Keratinocyte (primary cell): Measurements from ENCODE around the gene CMIP. TPM values are rescaled to one million over a fixed set of nuclear protein-coding genes. Genes with fewer than 3 reads are reported as not detected.

Source experiments
- DNase-seq: peaks from one replicate; pipeline ENCODE4 v3.0.0-alpha.2; 2011; ENCODE audit warnings: low read depth, missing footprints, low spot score
- FAIRE-seq: peaks from 2 replicates; lab custom pipeline; 2011; peaks lifted over from hg19 to GRCh38; lab: Jason Lieb, UNC
- H2AFZ ChIP-seq: 2 replicates; pipeline ENCODE4 v1.6.0; 2012; ENCODE audit warnings: low read length, control low read depth, inconsistent platforms; ENCODE audit not compliant: control insufficient read depth
- H3K27ac ChIP-seq: 2 replicates; pipeline ENCODE4 v1.5.1; 2011; ENCODE audit warnings: low read length; ENCODE audit not compliant: control insufficient read depth, insufficient read depth
- H3K27me3 ChIP-seq: 3 replicates; pipeline ENCODE4 v1.6.0; 2011; ENCODE audit warnings: low read length; ENCODE audit not compliant: control insufficient read depth, insufficient read depth; ENCODE audit errors: extremely low read depth
- H3K36me3 ChIP-seq, 2 experiments: 2 replicates in 1 of 2; 3 replicates in 1 of 2; pipeline ENCODE4 v1.5.1; 2011; ENCODE audit warnings: low read length in 2 of 2, mild to moderate bottlenecking in 1 of 2; ENCODE audit not compliant: control insufficient read depth in 2 of 2, insufficient read depth in 2 of 2; ENCODE audit errors: extremely low read depth in 1 of 2
- H3K4me1 ChIP-seq: 3 replicates; pipeline ENCODE4 v1.5.1; 2011; ENCODE audit warnings: low read length; ENCODE audit not compliant: control insufficient read depth, insufficient read depth; ENCODE audit errors: extremely low read depth
- H3K4me2 ChIP-seq: 3 replicates; pipeline ENCODE4 v1.6.0; 2011; ENCODE audit warnings: low read depth, low read length; ENCODE audit not compliant: control insufficient read depth, insufficient read depth; ENCODE audit errors: extremely low read depth
- H3K4me3 ChIP-seq, 3 experiments: fragments of 200-600 bp in 1 of 3; sonication (generic) in 1 of 3; 2 replicates in 2 of 3; 3 replicates in 1 of 3; pipeline ENCODE4 v1.5.1; 2011 to 2016; ENCODE audit warnings: low read length in 3 of 3, mild to moderate bottlenecking in 3 of 3, control low read depth in 2 of 3, inconsistent platforms in 1 of 3, low read depth in 1 of 3, mixed read lengths in 1 of 3, mixed run types in 1 of 3, moderate library complexity in 1 of 3; ENCODE audit not compliant: control insufficient read depth in 2 of 3, insufficient read depth in 2 of 3; ENCODE audit errors: extremely low read depth in 1 of 3
- H3K79me2 ChIP-seq: 2 replicates; pipeline ENCODE4 v1.6.0; 2012; ENCODE audit warnings: low read length; ENCODE audit not compliant: control insufficient read depth, insufficient read depth
- H3K9ac ChIP-seq: 3 replicates; pipeline ENCODE4 v1.6.0; 2011; ENCODE audit warnings: low read length; ENCODE audit not compliant: control insufficient read depth, insufficient read depth; ENCODE audit errors: extremely low read depth
- H3K9me1 ChIP-seq: 3 replicates; pipeline ENCODE4 v1.6.0; 2011; ENCODE audit warnings: low read length; ENCODE audit not compliant: control insufficient read depth, insufficient read depth; ENCODE audit errors: extremely low read depth
- H3K9me3 ChIP-seq: 2 replicates; pipeline ENCODE4 v1.5.1; 2012; ENCODE audit warnings: low read depth, low read length; ENCODE audit not compliant: control insufficient read depth
- H4K20me1 ChIP-seq: 3 replicates; pipeline ENCODE4 v1.6.0; 2011; ENCODE audit warnings: low read length; ENCODE audit not compliant: control insufficient read depth, insufficient read depth; ENCODE audit errors: extremely low read depth
- EZH2 ChIP-seq: IDR thresholded peaks from one replicate; pipeline ENCODE4 v1.6.1; 2012; ENCODE audit warnings: inconsistent platforms, mild to moderate bottlenecking, low read length, moderate library complexity
- dilution Hi-C: fragments of 300-500 bp; cut with MboI; formaldehyde crosslinking; loops from one replicate; pipeline ENCODE4 v1.7.0; 2020; ENCODE audit warnings: low sequenced_read_pairs; ENCODE audit not compliant: extremely low pct_ligation_motif_present
- polyA plus RNA-seq, 5 experiments: library from polyadenylated mRNA; depleted of rRNA in 3 of 5; stranded (reverse) in 3 of 5; stranded (forward) in 1 of 5; unstranded in 1 of 5; fragments of >200 nt; gene quantifications; 1 replicate in 1 of 5; 2 replicates in 3 of 5; 3 replicates in 1 of 5; pipeline versions ENCODE4 v1.2.1 to v1.2.3, GENCODE V29; 2011 to 2012; ENCODE audit warnings: missing spikeins in 2 of 5, low read depth in 1 of 5, low replicate concordance in 1 of 5
- TF ChIP-seq, protein P1 (sequence below), 3 experiments: IDR thresholded peaks in 1 of 3; conservative IDR thresholded peaks in 1 of 3; optimal IDR thresholded peaks in 1 of 3; 2 replicates in 2 of 3; 3 replicates in 1 of 3; pipeline versions ENCODE3 to v1.5.1; 2011; ENCODE audit warnings: low read length in 3 of 3, mild to moderate bottlenecking in 3 of 3, moderate library complexity in 2 of 3, control low read depth in 1 of 3, inconsistent platforms in 1 of 3; ENCODE audit not compliant: insufficient read depth in 2 of 3; ENCODE audit errors: extremely low read depth in 1 of 3

The CMIP gene
- polyA plus RNA-seq, 1 donor (not counting 4 experiments of a cell fraction or from before 2014, with no cell fraction given): 5.0 TPM

DNA sequence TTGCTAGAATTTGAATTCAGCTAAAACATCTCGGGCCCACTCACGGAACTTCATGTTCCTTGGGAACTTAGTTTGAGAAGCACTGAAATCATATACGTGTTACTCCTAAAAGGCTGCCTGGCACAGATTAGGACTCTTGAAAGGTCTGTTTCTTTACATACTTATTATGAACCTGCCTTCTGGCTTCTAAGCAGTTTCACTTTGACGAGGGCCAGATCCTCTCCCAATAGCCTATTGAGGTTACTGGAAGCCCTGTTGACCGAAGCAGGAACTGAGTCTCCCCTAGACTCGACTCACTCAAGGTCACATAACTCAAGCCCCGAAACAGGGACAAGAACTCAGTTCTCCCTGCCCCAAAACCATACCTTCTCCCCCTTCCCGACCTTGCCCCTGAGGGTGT, 212.6 kb downstream of the CMIP start:
- TF ChIP-seq, protein P1, sequence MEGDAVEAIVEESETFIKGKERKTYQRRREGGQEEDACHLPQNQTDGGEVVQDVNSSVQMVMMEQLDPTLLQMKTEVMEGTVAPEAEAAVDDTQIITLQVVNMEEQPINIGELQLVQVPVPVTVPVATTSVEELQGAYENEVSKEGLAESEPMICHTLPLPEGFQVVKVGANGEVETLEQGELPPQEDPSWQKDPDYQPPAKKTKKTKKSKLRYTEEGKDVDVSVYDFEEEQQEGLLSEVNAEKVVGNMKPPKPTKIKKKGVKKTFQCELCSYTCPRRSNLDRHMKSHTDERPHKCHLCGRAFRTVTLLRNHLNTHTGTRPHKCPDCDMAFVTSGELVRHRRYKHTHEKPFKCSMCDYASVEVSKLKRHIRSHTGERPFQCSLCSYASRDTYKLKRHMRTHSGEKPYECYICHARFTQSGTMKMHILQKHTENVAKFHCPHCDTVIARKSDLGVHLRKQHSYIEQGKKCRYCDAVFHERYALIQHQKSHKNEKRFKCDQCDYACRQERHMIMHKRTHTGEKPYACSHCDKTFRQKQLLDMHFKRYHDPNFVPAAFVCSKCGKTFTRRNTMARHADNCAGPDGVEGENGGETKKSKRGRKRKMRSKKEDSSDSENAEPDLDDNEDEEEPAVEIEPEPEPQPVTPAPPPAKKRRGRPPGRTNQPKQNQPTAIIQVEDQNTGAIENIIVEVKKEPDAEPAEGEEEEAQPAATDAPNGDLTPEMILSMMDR (optimal IDR thresholded peaks at IDR 0.05 in 1 of 3, IDR thresholded peaks at IDR 0.05 in 1 of 3, conservative IDR thresholded peaks at IDR 0.05 in 1 of 3; ENCODE audit: extremely low read depth in 1 of 3, insufficient read depth in 2 of 3, low read length in 3 of 3): no peak
- no peak for TF ChIP-seq EZH2
- peaks cover 31 to 35% of the 10 kb centered on the region in 2 experiments for H3K36me3 ChIP-seq

DNA sequence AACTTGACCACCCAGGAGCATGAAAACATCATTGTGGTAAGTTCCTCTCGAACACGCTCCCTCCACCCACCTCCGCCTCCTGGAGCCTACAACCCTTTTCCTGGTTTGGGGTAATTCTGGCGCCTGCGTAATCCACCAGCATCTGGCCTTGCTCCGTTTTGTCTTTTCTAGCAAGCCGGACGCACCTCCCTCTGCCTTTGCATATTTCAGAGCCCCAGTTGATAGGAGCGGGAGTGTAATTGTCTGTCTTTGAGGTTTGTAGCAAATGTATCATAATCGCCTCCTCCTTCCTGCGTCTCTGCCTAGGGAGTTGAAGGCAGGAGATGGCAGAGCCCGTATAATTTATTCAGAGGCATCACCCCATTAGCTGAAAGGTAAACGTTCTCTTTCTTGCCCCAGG, 213.2 kb downstream of the CMIP start:
- H3K27ac ChIP-seq: no peak overlapping the region
- H3K9ac ChIP-seq: no peak overlapping the region
- no peak overlapping the region for H2AFZ ChIP-seq
- TF ChIP-seq, protein P1 (optimal IDR thresholded peaks at IDR 0.05 in 1 of 3, IDR thresholded peaks at IDR 0.05 in 1 of 3, conservative IDR thresholded peaks at IDR 0.05 in 1 of 3; ENCODE audit: extremely low read depth in 1 of 3, insufficient read depth in 2 of 3, low read length in 3 of 3): no peak
- TF ChIP-seq EZH2: no peak
- no peaks in the 10 kb centered on the region for H3K9me1 ChIP-seq
- peaks cover 10% of the 10 kb centered on the region for H3K4me1 ChIP-seq
- no peaks in the 10 kb centered on the region for H3K9me3 ChIP-seq
- dilution Hi-C loops: no loop called here
- H3K79me2 ChIP-seq: no peaks in the 10 kb centered on the region
- no peak overlapping the region for H3K4me3 ChIP-seq
- H3K27me3 ChIP-seq: no peaks in the 10 kb centered on the region
- FAIRE-seq: no peak
- no peak for DNase-seq
- peaks cover 32 to 33% of the 10 kb centered on the region in 2 experiments for H3K36me3 ChIP-seq
- H3K4me2 ChIP-seq: no peak overlapping the region
- no peaks in the 10 kb centered on the region for H4K20me1 ChIP-seq

More for the DNA sequence above, 212.6 kb downstream of the CMIP start:
- H3K27me3 ChIP-seq: no peaks in the 10 kb centered on the region
- H3K9me1 ChIP-seq: no peaks in the 10 kb centered on the region
- DNase-seq: no peak
- H3K9me3 ChIP-seq: no peaks in the 10 kb centered on the region
- FAIRE-seq: no peak
- dilution Hi-C loops: no loop called here
- no peak overlapping the region for H3K4me2 ChIP-seq
- no peak overlapping the region for H3K4me3 ChIP-seq
- H3K4me1 ChIP-seq: peaks cover 10% of the 10 kb centered on the region
- peaks cover under 1% of the 10 kb centered on the region for H4K20me1 ChIP-seq
- H2AFZ ChIP-seq: no peak overlapping the region
- no peak overlapping the region for H3K9ac ChIP-seq
- H3K27ac ChIP-seq: no peak overlapping the region
- H3K79me2 ChIP-seq: no peaks in the 10 kb centered on the region
